Type B pancreatic cell (in vitro differentiated cells): Measurements from ENCODE around the gene ZDHHC14. TPM values are rescaled to one million over a fixed set of nuclear protein-coding genes. Genes with fewer than 3 reads are reported as not detected.

Experiments used
- DNase-seq: peaks from one replicate; pipeline ENCODE4 v3.0.0; 2021; ENCODE audit warnings: mixed read lengths; ENCODE audit not compliant: unreplicated experiment; ENCODE audit errors: extremely low spot score
- H3K27ac Mint-ChIP-seq: 2 replicates; pipeline ENCODE4 v1.8.0; 2021; ENCODE audit warnings: mild to moderate bottlenecking, mixed read lengths
- H3K27me3 Mint-ChIP-seq: 2 replicates; pipeline ENCODE4 v1.8.0; 2021; ENCODE audit warnings: mixed read lengths
- H3K36me3 Mint-ChIP-seq: 2 replicates; pipeline ENCODE4 v1.8.0; 2021; ENCODE audit warnings: mixed read lengths
- H3K4me1 Mint-ChIP-seq: one replicate; pipeline ENCODE4 v1.8.0; 2021; ENCODE audit warnings: mixed read lengths; ENCODE audit not compliant: unreplicated experiment
- H3K4me3 Mint-ChIP-seq: 2 replicates; pipeline ENCODE4 v1.8.0; 2021; ENCODE audit warnings: mild to moderate bottlenecking, mixed read lengths
- H3K9me3 Mint-ChIP-seq: 2 replicates; pipeline ENCODE4 v1.8.0; 2021; ENCODE audit warnings: mixed read lengths
- total RNA-seq: library from RNA; stranded (reverse); gene quantifications from 2 replicates; pipeline ENCODE4 v1.2.1, GENCODE V29; 2021; ENCODE audit warnings: low replicate concordance
- TF ChIP-seq, protein P1 (sequence below): fragments of 200-600 bp; sonication (generic); conservative IDR thresholded peaks from 2 replicates; pipeline ENCODE4 v1.5.0; 2021; ENCODE audit warnings: antibody characterized with exemption, mild to moderate bottlenecking

ZDHHC14 gene
- total RNA-seq, 1 donor from 2014 or later, result 11.1 TPM

DNA sequence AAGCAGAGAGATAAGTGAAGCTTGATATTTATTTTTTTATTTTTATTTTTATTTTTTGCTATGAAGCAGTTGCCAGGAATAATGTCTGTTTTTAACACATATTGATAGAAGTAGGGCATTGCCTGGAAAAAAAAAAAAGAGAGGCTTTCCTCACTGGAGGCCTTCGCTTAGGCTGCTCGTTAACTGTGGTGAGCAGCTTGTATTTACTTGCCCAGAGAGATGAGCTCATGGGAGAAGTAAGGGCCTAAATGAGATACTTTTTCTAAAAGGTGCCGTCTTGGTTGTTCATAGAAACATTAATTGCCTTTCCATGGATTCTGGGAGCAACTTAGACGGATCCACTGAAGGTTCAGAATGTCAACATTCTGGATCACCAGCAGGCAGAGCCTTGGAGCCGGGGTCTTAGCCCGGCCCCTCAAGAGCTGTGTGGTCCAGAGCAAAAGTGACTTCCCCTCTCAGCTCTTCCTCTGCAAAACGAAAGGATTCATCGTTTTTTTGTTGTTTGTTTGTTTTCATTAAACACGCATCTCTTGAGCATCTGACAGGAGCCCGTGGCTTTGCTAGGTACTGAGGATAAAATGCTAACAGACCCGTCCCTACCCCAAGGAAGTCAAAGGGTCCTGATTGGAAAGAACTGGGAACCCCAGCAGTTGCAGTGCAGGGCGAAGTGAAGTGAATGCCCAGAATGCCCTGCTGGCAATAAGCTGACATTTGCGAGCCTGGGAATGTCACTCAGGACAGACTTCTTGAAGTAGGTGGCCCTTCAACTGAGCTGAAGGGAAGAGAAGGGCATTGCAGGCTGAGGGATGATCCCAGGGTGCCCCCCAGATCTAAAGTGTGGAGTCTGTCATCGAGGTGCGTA, 138.5 kb downstream of the ZDHHC14 start:
- Mint-ChIP-seq H3K27ac (no peak overlapping the region), H3K36me3 (no peaks in the 10 kb centered on the region), H3K4me1 (no peaks in the 10 kb centered on the region), H3K4me3 (no peak overlapping the region), H3K9me3 (no peaks in the 10 kb centered on the region), H3K27me3 (no peaks in the 10 kb centered on the region)
- DNase-seq, result no peak
- TF ChIP-seq, protein P1, sequence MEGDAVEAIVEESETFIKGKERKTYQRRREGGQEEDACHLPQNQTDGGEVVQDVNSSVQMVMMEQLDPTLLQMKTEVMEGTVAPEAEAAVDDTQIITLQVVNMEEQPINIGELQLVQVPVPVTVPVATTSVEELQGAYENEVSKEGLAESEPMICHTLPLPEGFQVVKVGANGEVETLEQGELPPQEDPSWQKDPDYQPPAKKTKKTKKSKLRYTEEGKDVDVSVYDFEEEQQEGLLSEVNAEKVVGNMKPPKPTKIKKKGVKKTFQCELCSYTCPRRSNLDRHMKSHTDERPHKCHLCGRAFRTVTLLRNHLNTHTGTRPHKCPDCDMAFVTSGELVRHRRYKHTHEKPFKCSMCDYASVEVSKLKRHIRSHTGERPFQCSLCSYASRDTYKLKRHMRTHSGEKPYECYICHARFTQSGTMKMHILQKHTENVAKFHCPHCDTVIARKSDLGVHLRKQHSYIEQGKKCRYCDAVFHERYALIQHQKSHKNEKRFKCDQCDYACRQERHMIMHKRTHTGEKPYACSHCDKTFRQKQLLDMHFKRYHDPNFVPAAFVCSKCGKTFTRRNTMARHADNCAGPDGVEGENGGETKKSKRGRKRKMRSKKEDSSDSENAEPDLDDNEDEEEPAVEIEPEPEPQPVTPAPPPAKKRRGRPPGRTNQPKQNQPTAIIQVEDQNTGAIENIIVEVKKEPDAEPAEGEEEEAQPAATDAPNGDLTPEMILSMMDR, result no peak

DNA sequence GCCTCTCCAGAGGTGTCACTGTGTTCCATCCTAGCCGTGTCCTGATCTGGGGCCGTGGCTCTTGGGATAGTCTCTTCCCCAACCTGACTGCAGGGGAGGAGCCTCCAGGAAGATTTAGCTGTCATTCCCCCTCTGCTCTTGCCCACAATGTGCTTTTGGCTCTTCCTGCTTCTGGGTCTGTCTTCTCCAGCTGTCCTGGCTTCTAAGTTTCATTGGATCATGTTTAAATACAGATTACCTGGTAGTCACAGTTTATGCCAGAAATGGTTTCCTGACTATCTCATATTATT, 139.1 kb downstream of the ZDHHC14 start:
- Mint-ChIP-seq H3K27ac (no peak overlapping the region), H3K27me3 (no peaks in the 10 kb centered on the region), H3K9me3 (no peaks in the 10 kb centered on the region), H3K36me3 (no peaks in the 10 kb centered on the region), H3K4me1 (no peaks in the 10 kb centered on the region), H3K4me3 (no peak overlapping the region)
- TF ChIP-seq, protein P1, result no peak
- no peak for DNase-seq

DNA sequence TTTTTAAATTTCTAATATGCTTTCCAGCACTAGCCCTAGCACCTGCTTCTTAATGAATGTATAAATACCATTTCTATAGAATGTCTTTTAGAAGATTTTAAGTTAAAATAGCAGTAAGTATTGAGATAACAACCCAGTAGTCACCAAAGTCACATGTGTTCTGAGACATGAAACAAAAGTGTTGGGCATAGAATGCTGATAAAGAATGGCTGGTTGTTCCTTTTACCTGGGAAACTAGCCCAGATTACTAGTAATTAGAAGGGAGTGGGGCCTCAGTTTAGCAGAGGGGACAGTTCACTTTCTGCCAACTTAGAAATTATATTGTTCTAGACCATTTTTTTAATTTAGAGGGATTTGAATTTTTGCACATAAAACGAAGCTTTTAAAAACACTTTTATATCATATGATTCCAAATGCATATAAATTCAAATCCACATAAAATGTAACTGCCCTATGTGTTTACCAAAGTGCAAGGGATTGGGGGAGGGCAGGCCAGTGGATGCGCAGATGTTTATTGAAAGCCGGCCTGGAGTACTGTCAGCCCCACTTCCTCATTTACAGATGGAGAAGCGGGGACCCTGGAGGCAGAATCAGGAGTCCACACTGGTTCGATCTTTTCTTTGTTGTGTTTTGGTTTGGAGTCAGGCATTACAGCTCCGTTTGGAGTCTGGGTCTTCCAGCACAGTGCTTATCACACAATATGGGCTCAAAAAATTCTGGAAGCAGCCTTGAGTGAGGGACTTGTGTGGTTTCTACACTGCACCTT, 139.8 kb downstream of the ZDHHC14 start:
- no peaks in the 10 kb centered on the region for H3K36me3 Mint-ChIP-seq
- H3K27me3 Mint-ChIP-seq, result no peaks in the 10 kb centered on the region
- no peak overlapping the region for H3K4me3 Mint-ChIP-seq
- no peak overlapping the region for H3K27ac Mint-ChIP-seq
- no peak for DNase-seq
- H3K9me3 Mint-ChIP-seq, result no peaks in the 10 kb centered on the region
- TF ChIP-seq, protein P1, result no peak
- H3K4me1 Mint-ChIP-seq, result no peaks in the 10 kb centered on the region

GRCh38 chr6:157521362-157522335, 140.7 kb downstream of the ZDHHC14 start:
- Mint-ChIP-seq H3K27ac (no peak overlapping the region), H3K4me1 (no peaks in the 10 kb centered on the region), H3K36me3 (no peaks in the 10 kb centered on the region), H3K4me3 (no peak overlapping the region), H3K27me3 (no peaks in the 10 kb centered on the region), H3K9me3 (no peaks in the 10 kb centered on the region)
- TF ChIP-seq, protein P1, result no peak
- DNase-seq, result no peak

GRCh38 chr6:157522472-157522871, 141.5 kb downstream of the ZDHHC14 start:
- Mint-ChIP-seq H3K27me3 (no peaks in the 10 kb centered on the region), H3K4me3 (no peak overlapping the region), H3K4me1 (no peaks in the 10 kb centered on the region), H3K9me3 (no peaks in the 10 kb centered on the region), H3K27ac (no peak overlapping the region), H3K36me3 (no peaks in the 10 kb centered on the region)
- no peak for DNase-seq
- TF ChIP-seq, protein P1, result no peak
